ENCODE results near the gene PRKAB2. TPM values are rescaled to one million over a fixed set of nuclear protein-coding genes. Genes with fewer than 3 reads are reported as not detected.
A peak's percentile ranks its signal among the peaks of the same experiment; 100 is the strongest.

PRKAB2 gene
- total and polyA plus RNA-seq, 2 of the 4 experiments (the other 2 are of a cell fraction) = 8.4 to 11.0 TPM

GRCh38 chr1:147177611-147178380 is 5.5 kb upstream of the PRKAB2 start:
- in situ Hi-C loops (cut with MboI; ENCODE audit: low sequenced_read_pairs) (no loop called here), intact Hi-C loops (cut with micrococcal nuclease) (no loop called here), dilution Hi-C loops (cut with HindIII; ENCODE audit: low sequenced_read_pairs, unreplicated experiment) (no loop called here)
- no peaks in the 10 kb centered on the region; the same call in 1 of the 2 replicates for H4K20me1 ChIP-seq (ENCODE audit: insufficient read depth, low read length)
- no peak overlapping the region; the same call in 1 of the 2 replicates for H3K9ac ChIP-seq (ENCODE audit: low read depth, low read length)
- peak overlapping the region; percentile 51; the same call in 1 of the 2 replicates for H3K4ac ChIP-seq (ENCODE audit: low read depth, low read length)
- peak overlapping the region; percentile 25 for H3K4me3 ChIP-seq (ENCODE audit: insufficient read depth, low read depth, low read length)
- WGBS, 2 experiments (ENCODE audit: extremely low coverage in 2 of 2, insufficient read length in 1 of 2) = 31% methylated on average over 7 of the region's 36 CpGs; no CpG with 5 or more reads in 1 of the 2 experiments
- no peak overlapping the region; the same call in 1 of the 2 replicates for H4K5ac ChIP-seq (ENCODE audit: low read depth, low read length)
- no peak overlapping the region for H3K23ac ChIP-seq (ENCODE audit: low read depth, low read length)
- 0 out of 3 replicates have a peak overlapping the region, but pooled peaks have one; percentile 81 for H2BK15ac ChIP-seq (ENCODE audit: low read depth, low read length)
- peak overlapping the region; percentile 7; the same call in 1 of the 2 replicates for H3K27ac ChIP-seq (ENCODE audit: insufficient read depth, low read length)
- H4K8ac ChIP-seq (ENCODE audit: low read depth in 2 of 2, low read length in 2 of 2) = 0 out of 4 replicates have a peak overlapping the region, but pooled peaks of 1 of the 2 experiments have one; percentile 25
- H2BK5ac ChIP-seq (ENCODE audit: low read depth, low read length, poor library complexity, severe bottlenecking) = peak overlapping the region; percentile 64
- peaks cover 10 to 19% of the 10 kb centered on the region in 2 experiments for H3K79me1 ChIP-seq (ENCODE audit: low read depth in 1 of 2, low read length in 2 of 2)
- H2AK9ac ChIP-seq (replicated peaks; ENCODE audit: low read depth, low read length, poor library complexity) = peak overlapping the region; percentile 81
- H3K14ac ChIP-seq (replicated peaks; ENCODE audit: low read depth, low read length) = no peak overlapping the region
- H2BK120ac ChIP-seq (ENCODE audit: low read depth, low read length) = peak overlapping the region; percentile 25; the same call in 1 of the 2 replicates
- ChIA-PET CTCF (no interaction called here), POLR2A (ENCODE audit: unreplicated experiment) (no interaction called here)
- H3K9me1 ChIP-seq (ENCODE audit: insufficient read depth, low read length) = no peaks in the 10 kb centered on the region; the same call in 1 of the 2 replicates
- no peaks in the 10 kb centered on the region for H3K9me3 ChIP-seq (ENCODE audit: control insufficient read depth, insufficient read depth, low read length)
- H3K56ac ChIP-seq (ENCODE audit: extremely low read depth, insufficient read depth, low read length) = no peak overlapping the region
- H2BK20ac ChIP-seq (ENCODE audit: low read depth, low read length) = no peak overlapping the region
- no TSS peak for BruUV-seq (replicated peaks)
- no peak overlapping the region for H4K91ac ChIP-seq (ENCODE audit: insufficient read depth, low read depth, low read length)
- H2AFZ ChIP-seq (replicated peaks; ENCODE audit: low read length, poor library complexity) = peak overlapping the region; percentile 93
- peak overlapping the region; percentile 75 for H3K4me2 ChIP-seq (ENCODE audit: low read depth, low read length)
- H3K18ac ChIP-seq (ENCODE audit: low read depth, low read length) = peak overlapping the region; percentile 47; the same call in 1 of the 2 replicates
- ATAC-seq (ENCODE audit: low read depth) = peak; percentile 34
- H3K4me1 ChIP-seq (ENCODE audit: control insufficient read depth, insufficient read depth, low read length) = no peaks in the 10 kb centered on the region; the same call in 1 of the 2 replicates
- H3K27me3 ChIP-seq (ENCODE audit: control insufficient read depth, insufficient read depth, low read length) = no peaks in the 10 kb centered on the region
- no peaks in the 10 kb centered on the region for H3K36me3 ChIP-seq (ENCODE audit: control insufficient read depth, insufficient read depth, low read length)
- H2AK5ac ChIP-seq (ENCODE audit: low read depth, low read length) = no peak overlapping the region
- TF ChIP-seq FOS (IDR thresholded peaks at IDR 0.05; ENCODE audit: low read depth, low read length) (no peak), NFE2L2 (IDR thresholded peaks at IDR 0.05; ENCODE audit: low read depth, low read length) (no peak), BHLHE40 (IDR thresholded peaks at IDR 0.05; ENCODE audit: low read depth, low read length) (no peak), CEBPB (IDR thresholded peaks at IDR 0.05; ENCODE audit: low read depth, low read length) (no peak)
- DNase-seq = peak; percentile 73

Data from IMR-90 (cell line).